Cardiac fibroblast (primary cell): ENCODE measurements around the gene SP100.

Experiments used
- DNase-seq, 2 donors: peaks; one replicate each; pipeline versions ENCODE4 v3.0.0 to v3.0.0-alpha.2; 2010; ENCODE audit warnings: low read depth in 2 of 2
- H3K4me3 ChIP-seq, 2 donors: replicated peaks in 1 of 2; 1 replicate in 1 of 2; 2 replicates in 1 of 2; pipeline ENCODE4 v1.5.1; 2011; ENCODE audit warnings: low read depth in 2 of 2, low read length in 2 of 2, mild to moderate bottlenecking in 2 of 2, moderate library complexity in 1 of 2
- CTCF ChIP-seq: IDR thresholded peaks from one replicate; pipeline ENCODE4 v1.5.1; 2011; ENCODE audit warnings: low read depth, mild to moderate bottlenecking, low read length, inconsistent platforms

SP100 gene

GRCh38 chr2:230443541-230443940, 27.5 kb downstream of the SP100 start:
- H3K4me3 ChIP-seq, result no peak overlapping the region
- no peak for TF ChIP-seq CTCF
- DNase-seq, result peak; percentile 27 to 36

- no peak for TF ChIP-seq CTCF
- no peak for DNase-seq
- H3K4me3 ChIP-seq, result no peak overlapping the region
Measured at GRCh38 chr2:230444832-230445231, 28.8 kb downstream of the SP100 start.

- DNase-seq, result no peak
- TF ChIP-seq CTCF, result no peak
- H3K4me3 ChIP-seq, result no peak overlapping the region
Measured at GRCh38 chr2:230447036-230447435, 31.0 kb downstream of the SP100 start.

- DNase-seq, result no peak
- TF ChIP-seq CTCF, result no peak
- H3K4me3 ChIP-seq, result no peak overlapping the region
Measured at GRCh38 chr2:230447455-230448451, 31.8 kb downstream of the SP100 start.

GRCh38 chr2:230449901-230450467, 34.0 kb downstream of the SP100 start:
- no peak for DNase-seq

GRCh38 chr2:230453006-230453405, 37.0 kb downstream of the SP100 start:
- TF ChIP-seq CTCF, result no peak
- no peak for DNase-seq
- H3K4me3 ChIP-seq, result no peak overlapping the region

More at GRCh38 chr2:230449901-230450467, 34.0 kb downstream of the SP100 start:
- H3K4me3 ChIP-seq, result no peak overlapping the region
- no peak for TF ChIP-seq CTCF
